ENCODE data around the gene HDHD3.
"Not testable (repeated sequence)": the region's sequence is repeated elsewhere in the genome, so short reads cannot be mapped to it uniquely, and the experiment has no call there.

The HDHD3 gene

GRCh38 chr9:113388833-113389232 is 12.0 kb upstream of the HDHD3 start:
- no peak for DNase-seq

GRCh38 chr9:113387560-113388230 is 10.9 kb upstream of the HDHD3 start:
- no peak for DNase-seq

GRCh38 chr9:113386571-113387393 is 10.0 kb upstream of the HDHD3 start:
- DNase-seq: no peak

- no peak for DNase-seq
Measured at GRCh38 chr9:113381909-113382411, 5.2 kb upstream of the HDHD3 start.

- not testable (repeated sequence) for DNase-seq
Measured at GRCh38 chr9:113381441-113381840, 4.7 kb upstream of the HDHD3 start.

GRCh38 chr9:113380869-113381378 is 4.1 kb upstream of the HDHD3 start:
- DNase-seq: no peak

GRCh38 chr9:113379829-113380210 is 3.0 kb upstream of the HDHD3 start:
- DNase-seq: not testable (repeated sequence)

- not testable (repeated sequence) for DNase-seq
Measured at GRCh38 chr9:113379094-113379828, 2.5 kb upstream of the HDHD3 start.

- no peak for DNase-seq
Measured at GRCh38 chr9:113375057-113376023, 1.4 kb downstream of the HDHD3 start.

- no peak for DNase-seq
Measured at GRCh38 chr9:113373676-113374392, 3.0 kb downstream of the HDHD3 start.

- DNase-seq: no peak
Measured at GRCh38 chr9:113373256-113373655, 3.5 kb downstream of the HDHD3 start.

GRCh38 chr9:113372059-113372458 is 4.7 kb downstream of the HDHD3 start:
- DNase-seq: no peak

GRCh38 chr9:113370806-113371325 is 5.9 kb downstream of the HDHD3 start:
- no peak for DNase-seq

- DNase-seq: no peak
Measured at GRCh38 chr9:113369855-113370140, 7.0 kb downstream of the HDHD3 start.

GRCh38 chr9:113368982-113369854 is 7.6 kb downstream of the HDHD3 start:
- no peak for DNase-seq

GRCh38 chr9:113368348-113368981 is 8.3 kb downstream of the HDHD3 start:
- no peak for DNase-seq

GRCh38 chr9:113365652-113366051 is 11.1 kb downstream of the HDHD3 start:
- DNase-seq: not testable (repeated sequence)

- DNase-seq: no peak
Measured at GRCh38 chr9:113364951-113365350, 11.8 kb downstream of the HDHD3 start.

- DNase-seq: no peak
Measured at GRCh38 chr9:113363336-113363735, 13.4 kb downstream of the HDHD3 start.

Data from T-helper 1 cell (primary cell).